ENCODE data around the gene BLID.

Gene BLID, protein sequence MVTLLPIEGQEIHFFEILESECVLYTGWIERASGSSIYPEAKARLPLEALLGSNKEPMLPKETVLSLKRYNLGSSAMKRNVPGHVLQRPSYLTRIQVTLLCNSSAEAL

DNA sequence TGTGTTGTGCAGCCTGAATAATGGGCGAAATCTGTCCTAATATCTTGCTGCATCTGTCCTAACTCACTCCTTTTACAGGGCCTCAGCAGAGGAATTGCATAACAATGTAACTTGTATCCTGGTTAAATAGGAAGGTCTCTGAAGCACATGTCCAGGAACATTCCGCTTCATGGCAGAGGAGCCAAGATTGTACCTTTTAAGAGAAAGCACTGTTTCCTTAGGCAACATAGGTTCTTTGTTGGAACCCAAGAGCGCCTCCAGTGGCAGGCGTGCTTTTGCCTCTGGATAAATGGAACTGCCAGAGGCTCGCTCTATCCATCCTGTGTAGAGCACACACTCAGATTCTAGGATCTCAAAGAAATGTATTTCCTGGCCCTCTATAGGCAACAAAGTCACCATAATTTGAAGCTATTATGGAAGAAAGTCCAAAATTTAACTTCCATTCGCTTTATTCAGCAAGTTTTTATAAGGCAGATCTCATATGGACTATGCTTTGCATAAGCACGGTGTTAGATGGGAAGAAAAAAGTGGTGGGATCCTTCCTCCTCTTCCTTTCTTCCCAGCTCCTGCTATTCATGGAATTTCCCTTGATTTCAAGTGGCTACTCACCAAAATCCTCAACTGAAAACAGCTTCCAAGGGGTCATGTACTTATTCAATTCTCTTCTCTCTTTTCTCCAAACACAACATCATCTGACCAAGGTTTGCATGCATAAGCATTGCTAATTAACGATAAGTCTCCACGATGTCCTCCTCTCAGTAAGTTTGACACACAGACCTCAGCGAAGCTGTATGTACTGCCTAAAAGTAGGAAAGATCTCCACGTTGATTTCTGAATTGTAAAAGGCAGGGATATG lies at the start of gene BLID:
Gene BLID (minus strand): TSS at position 692 of the 856 bp plus-strand sequence. CDS start 293 bp downstream, at position 399.
- DNase-seq = no peak

DNA sequence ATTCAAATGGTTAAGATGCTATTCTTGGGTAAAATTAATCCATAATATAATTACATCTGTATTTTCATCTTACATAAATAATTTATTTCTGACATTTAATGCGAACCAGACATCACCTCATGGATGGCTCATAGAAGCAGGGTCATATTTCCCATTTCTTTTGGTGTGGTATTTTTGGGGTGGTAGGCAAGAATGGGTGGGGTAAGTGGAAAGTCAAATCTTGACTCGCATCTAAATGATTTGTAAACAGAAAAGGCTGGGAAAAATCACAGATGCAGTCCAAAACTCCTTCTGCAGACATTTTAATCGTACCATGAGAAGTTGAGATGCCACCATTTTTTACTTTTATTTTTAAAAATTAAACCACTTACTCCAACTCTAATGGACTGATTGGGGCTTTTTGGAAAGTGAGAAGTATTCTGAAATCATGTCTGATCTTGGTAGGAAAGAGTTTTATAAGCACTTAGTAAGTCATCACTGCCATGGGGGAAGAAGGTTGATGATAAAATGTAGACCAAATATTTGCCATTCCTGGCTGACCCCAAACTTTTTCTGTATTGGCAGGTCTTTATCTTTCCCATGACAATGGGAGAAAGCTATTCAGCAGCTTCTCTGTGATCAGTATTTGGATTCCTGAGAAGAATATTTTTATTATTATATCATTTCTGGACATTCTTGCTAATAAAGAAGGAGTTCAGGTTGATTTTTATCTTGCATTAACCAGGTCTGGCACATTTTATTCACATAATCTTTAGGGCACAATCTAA lies 47.2 kb upstream of the BLID start:
- no peak for DNase-seq

DNA sequence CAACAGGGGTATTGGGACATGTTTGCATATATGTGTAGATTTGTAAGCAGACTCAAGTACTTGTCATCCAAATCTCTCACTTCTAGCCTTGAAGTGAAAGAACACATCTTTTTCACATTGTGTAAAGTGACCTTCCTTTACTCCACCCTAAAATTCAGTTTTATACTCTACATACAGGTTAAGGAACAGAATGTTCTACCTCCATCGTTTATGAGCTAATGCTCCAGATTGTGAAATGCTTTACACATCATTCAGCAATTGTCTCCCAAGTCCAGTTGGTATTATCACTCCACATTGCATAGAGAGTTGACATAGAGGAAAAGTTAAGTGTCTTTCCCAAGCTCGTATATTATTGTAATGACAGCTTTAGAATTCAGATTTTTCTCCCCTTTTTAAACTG lies 46.1 kb upstream of the BLID start:
- DNase-seq = no peak

GRCh38 chr11:122160841-122161590 lies 45.0 kb upstream of the BLID start:
- DNase-seq = no peak

- DNase-seq = no peak
Measured at GRCh38 chr11:122159861-122160260, 43.8 kb upstream of the BLID start.

GRCh38 chr11:122159173-122159721 lies 43.2 kb upstream of the BLID start:
- no peak for DNase-seq

DNA sequence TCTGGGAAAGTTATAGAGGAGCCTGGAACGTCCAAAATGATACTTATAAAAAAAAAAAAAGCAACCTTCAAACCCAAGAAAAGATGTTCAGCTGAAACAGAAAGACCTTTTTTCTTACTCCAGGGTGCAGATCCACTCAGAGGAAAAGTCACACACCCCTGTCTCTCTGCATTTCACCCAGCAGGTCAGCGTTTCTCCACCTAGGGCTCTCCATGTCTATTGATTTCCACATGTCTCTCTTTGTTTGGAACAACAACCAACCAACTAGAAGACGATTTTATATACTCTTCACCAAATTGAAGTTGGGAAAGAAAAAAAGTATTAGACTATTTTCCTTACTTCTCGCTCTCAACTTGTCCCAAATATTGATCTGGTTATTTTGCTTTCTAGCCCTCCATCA lies 42.2 kb upstream of the BLID start:
- no peak for DNase-seq

DNA sequence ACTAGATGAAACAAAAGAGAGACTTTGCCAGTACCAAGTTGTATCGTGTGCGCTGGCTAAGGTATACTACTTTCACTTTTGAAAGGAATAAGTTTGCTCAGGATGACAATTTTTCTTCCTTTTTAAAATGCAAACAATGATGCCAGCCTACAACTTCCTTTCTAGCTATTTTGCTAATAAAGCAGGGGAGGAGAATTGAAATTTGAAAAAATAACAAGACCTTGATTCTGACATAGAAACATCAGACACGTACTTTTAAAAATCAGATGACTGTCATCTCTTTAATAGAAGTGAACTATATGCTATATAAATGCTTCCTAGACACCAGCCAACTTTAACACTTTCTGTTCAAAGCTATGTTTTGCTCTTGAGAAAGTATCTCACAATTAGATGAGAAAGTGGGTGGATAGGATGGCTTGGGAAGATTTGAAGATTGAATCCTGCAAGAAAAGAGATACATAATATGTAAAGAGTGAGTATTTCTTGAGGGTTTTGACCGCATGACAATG lies 41.7 kb upstream of the BLID start:
- no peak for DNase-seq

- no peak for DNase-seq
Measured at GRCh38 chr11:122156940-122157382, 40.9 kb upstream of the BLID start.

DNA sequence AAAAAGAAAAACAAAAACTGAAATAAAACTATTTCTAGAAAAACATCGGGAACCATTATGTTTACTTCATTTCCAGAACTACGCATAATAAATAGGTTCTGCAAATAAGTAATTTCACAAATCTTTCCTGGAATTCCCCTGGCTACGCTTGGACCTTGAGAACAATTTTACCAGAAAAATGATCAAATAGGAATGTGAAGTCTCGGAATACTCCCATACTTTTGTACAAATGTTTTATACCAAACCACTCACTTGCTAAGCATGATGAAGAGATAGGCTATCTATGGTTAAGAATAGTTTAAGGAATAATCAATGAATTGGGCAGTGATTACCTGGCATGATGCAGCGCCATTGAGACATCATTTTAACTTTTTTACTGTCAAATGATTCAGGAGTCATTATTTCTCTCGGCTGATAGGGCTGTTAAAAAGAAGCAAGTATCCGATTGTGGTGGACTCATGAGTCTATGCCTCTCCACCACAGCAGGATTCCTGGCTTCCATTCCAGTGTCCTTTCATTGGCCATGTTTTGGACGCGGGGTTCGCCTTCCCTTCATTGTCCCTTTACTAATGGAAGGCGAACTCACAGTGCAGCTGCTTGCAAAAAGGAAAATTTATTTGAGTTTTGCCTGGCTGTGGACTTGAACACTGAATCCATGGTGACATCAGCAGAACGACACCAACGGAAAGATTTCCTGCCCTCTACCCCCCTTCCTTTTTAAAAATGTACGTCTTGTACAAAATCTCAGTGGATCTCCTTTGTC lies 39.9 kb upstream of the BLID start:
- DNase-seq = no peak

DNA sequence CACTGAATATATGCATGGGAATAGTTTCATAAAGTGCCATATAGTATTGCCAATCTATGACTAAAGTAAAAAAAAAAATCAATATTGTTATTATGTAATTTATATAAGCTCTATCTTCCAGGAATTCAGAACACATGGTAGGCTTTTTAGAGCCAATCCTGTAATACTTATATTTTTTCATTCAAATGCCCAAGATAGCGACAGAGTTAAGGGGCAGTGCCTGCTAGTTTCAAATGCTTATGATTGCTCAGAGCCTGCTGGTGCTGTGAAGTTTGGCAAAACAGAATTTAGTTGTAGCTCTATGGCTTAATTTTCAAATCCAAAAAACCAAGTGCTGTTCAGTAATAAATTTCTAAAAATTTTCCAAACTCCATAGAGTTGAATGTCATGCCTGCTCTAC lies 39.0 kb upstream of the BLID start:
- DNase-seq = no peak

- DNase-seq = no peak
Measured at GRCh38 chr11:122154227-122154626, 38.2 kb upstream of the BLID start.

DNA sequence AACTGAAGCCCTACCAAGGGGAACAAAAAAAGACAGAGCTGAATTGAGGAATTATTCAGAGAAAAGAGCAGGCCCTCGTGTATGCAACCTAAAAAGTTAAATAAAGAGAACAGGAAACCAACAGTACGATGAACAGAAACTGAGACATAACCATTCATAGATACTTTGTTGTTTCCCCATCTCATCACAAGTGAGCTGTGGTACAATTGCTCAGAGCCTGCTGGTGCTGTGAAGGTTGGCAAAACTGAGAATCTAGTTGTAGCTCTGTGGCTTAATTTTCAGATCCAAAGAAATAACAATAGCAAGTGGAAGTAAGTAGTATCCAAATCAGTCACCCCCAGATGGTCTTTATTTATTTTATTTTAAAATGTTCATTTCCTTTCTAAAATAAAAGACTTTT lies 37.7 kb upstream of the BLID start:
- DNase-seq = no peak

DNA sequence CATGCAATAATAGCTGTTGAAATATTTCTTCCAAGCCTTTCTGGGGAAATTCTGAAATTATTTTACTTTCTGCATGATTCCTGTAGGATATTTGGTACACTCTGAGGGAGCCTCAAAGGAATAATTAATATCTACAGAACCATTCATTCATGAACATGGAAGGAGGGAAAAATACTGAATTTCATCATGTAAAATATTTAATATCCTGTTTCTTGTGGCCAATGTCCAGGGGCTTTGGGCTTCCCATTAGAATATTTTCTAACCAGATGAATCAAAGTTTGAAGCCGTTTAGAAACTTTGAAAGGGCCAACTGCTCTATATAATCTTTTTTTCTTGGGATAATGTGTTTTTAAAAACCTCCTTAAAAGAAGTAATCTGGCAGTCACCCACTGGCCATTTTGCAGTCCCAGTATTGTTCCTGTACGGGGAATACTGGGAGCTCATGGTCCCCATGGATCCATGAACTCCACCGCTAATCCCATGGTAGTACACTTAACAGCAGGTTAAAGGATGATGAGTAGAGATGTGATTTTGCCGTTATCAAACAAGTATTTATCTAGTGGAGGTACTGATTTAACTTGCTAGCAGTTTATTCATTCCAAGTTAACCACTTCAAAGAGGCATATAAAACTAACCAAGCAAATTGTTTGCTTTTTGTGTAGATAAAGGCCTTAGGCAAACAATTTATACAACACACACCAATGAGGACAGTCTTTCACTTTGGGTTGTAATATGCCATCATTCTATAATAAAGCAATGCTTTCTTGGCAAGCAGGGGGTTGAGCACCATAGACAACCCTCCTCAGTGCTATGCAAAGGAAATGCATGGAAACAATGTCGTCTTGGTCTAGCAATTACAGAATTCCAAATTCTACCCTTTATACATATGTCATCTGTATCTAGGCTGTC lies 34.5 kb upstream of the BLID start:
- DNase-seq = no peak

- no peak for DNase-seq
Measured at GRCh38 chr11:122149202-122149601, 33.2 kb upstream of the BLID start.

DNA sequence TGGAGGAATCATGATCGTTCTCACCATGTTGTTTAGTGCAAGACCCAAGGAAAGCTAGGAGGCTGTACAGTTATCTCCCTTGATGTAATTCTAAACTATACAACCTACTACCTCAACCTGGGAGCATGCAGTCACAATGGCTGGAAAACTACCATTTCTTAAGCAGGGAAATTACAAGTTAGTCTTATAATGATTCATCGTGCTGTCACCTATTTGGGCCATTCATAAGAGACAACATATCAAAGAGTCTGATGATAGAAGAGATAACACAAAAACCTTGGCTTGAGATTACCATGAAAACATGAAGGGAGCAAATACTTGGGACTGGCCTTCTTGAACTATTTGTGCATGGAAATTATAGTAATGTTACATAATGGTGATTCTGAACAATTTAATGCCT lies 30.5 kb upstream of the BLID start:
- DNase-seq = no peak

DNA sequence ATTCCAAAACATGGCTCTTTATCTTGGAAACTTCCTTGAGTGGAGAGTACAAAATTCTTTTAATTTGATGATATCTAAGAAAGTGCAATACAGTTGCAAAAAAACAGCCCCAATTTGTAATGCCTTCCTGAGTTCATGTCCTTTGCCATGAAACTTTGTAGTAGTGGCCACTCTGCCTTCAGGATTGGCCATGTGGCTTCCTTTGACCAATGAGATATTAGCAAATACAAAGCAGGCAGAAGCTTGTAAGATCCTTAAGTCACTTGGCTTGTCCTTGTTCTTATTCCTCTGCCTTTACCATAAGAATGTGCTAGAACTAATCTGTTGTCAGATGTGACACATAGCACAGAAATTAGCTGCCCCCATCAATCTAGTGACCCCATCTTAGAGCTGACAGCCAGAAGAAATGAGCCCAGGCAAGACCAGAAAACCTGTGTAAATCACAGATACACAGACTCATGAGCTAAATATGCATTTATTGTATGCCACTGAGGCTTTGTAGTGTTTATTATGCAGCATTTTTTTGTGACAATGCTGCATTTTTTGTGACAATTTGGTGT lies 29.8 kb upstream of the BLID start:
- DNase-seq = no peak

DNA sequence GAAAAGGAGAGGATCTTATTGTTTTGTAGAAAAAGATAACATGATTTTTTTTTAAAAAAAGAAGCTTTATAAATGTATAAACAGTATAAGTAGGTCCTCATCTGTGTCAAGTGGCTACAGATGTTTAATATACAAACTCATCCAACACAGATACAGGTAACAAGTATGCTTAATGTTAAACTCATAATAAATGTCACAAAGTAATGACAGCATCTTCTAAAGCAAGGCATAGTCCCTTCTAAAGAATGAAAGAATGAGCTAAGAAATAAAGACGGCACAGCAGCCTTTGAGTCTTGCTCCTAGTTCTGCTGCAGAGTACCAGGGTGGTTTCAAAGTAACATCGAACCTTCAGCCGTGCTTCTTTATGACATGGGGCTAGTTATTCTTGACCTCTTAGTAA lies 28.7 kb upstream of the BLID start:
- no peak for DNase-seq

DNA sequence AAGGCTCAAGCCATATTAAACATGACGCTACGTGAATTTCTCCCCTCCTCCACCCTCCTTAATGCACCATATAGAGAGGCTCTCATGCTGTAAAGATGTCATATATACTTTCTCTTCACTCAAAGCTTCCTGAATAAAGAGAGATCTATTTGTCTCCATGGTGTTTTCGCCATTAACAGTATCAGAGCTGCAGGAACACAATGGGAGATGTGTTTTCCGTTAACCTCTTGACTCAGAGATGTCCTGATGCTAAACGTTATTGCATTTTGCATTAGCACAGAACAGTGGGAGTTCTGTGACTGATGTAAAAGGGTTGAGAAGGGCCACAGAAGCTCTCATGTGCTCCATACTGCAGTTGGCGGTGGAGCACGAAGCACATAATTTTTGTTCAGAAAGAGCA lies 25.7 kb upstream of the BLID start:
- DNase-seq = no peak

DNA sequence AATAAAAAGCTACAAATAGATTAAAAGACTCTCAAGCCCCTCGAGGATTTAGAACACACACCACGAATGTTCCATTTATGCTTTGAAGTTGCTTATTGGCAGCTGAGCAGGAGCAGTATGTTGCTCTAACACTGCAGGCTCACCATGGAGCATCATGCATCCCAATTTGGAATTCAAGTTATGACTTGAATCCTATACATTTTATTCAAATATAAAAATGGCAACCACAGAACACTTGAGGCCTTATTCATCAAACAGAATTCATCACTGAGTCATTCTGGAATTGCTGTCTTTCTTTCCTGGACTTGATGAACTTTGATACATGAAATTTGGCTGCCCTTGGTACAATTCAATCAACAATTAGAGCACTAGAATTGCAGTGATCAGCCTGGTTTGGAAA lies 24.5 kb upstream of the BLID start:
- no peak for DNase-seq

DNA sequence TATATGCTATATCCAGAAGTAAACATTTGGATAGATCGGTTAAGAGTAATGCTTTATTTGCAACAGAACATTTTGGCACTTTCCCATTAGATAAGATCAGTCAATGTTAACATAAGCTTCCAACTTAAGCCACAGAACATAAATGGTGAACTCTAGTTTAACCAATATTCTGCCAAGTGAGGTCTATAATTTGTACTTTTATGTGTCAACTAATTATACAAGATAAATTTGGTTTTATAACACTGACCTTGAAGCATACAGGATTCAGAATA lies 23.5 kb upstream of the BLID start:
- DNase-seq = no peak
